Fibroblast of the conjunctiva (primary cell): ENCODE results near the gene STXBP4.

ENCODE experiments used
- DNase-seq: peaks from one replicate; pipeline ENCODE4 v3.0.0-alpha.2; 2010; ENCODE audit warnings: low read depth

Gene STXBP4

GRCh38 chr17:54971147-54971546, 2.6 kb downstream of the STXBP4 start:
- no peak for DNase-seq

GRCh38 chr17:54971901-54972300, 3.3 kb downstream of the STXBP4 start:
- DNase-seq = no peak

GRCh38 chr17:54972406-54973138, 4.0 kb downstream of the STXBP4 start:
- no peak for DNase-seq

GRCh38 chr17:54974759-54975158, 6.2 kb downstream of the STXBP4 start:
- DNase-seq = no peak

GRCh38 chr17:54976316-54976715, 7.8 kb downstream of the STXBP4 start:
- DNase-seq = no peak

- DNase-seq = no peak
Measured at GRCh38 chr17:54977744-54978143, 9.2 kb downstream of the STXBP4 start.

- DNase-seq = no peak
Measured at GRCh38 chr17:54979657-54980056, 11.1 kb downstream of the STXBP4 start.

GRCh38 chr17:54980375-54980774, 11.8 kb downstream of the STXBP4 start:
- DNase-seq = no peak

GRCh38 chr17:54982399-54982798, 13.8 kb downstream of the STXBP4 start:
- peak; percentile 72 for DNase-seq

GRCh38 chr17:54983260-54983659, 14.7 kb downstream of the STXBP4 start:
- no peak for DNase-seq

- no peak for DNase-seq
Measured at GRCh38 chr17:54985476-54985875, 16.9 kb downstream of the STXBP4 start.

GRCh38 chr17:54990118-54990517, 21.6 kb downstream of the STXBP4 start:
- DNase-seq = no peak

- no peak for DNase-seq
Measured at GRCh38 chr17:54991567-54991966, 23.0 kb downstream of the STXBP4 start.

GRCh38 chr17:54992797-54993639, 24.5 kb downstream of the STXBP4 start:
- peak; percentile 39 for DNase-seq

- no peak for DNase-seq
Measured at GRCh38 chr17:54996441-54996840, 27.9 kb downstream of the STXBP4 start.

GRCh38 chr17:55002458-55002857, 33.9 kb downstream of the STXBP4 start:
- DNase-seq = no peak

- DNase-seq = no peak
Measured at GRCh38 chr17:55004484-55004883, 35.9 kb downstream of the STXBP4 start.

- DNase-seq = no peak
Measured at GRCh38 chr17:55005520-55005919, 37.0 kb downstream of the STXBP4 start.

- DNase-seq = no peak
Measured at GRCh38 chr17:55023626-55024025, 55.1 kb downstream of the STXBP4 start.

- DNase-seq = no peak
Measured at GRCh38 chr17:55037828-55038227, 69.3 kb downstream of the STXBP4 start.

- DNase-seq = no peak
Measured at GRCh38 chr17:55038291-55038690, 69.7 kb downstream of the STXBP4 start.

- no peak for DNase-seq
Measured at GRCh38 chr17:55040611-55041010, 72.0 kb downstream of the STXBP4 start.

GRCh38 chr17:55053855-55054254, 85.3 kb downstream of the STXBP4 start:
- DNase-seq = peak; percentile 3
